HepG2 (cell line): Measurements from ENCODE around the gene TRERF1. TPM values are rescaled to one million over a fixed set of nuclear protein-coding genes. Genes with fewer than 3 reads are reported as not detected.

Experiments
- ATAC-seq: fragments of 200-7000 bp; cut with Tn5 transposase; 3 replicates; pipeline ENCODE4 v1.9.1; 2020; ENCODE audit warnings: mild to moderate bottlenecking, moderate library complexity
- BruUV-seq: library from RNA; stranded (reverse); fragments of 400-500 nt; replicated peaks from 2 replicates; lab custom pipeline; 2021; lab: Mats Ljungman, UMichigan
- CTCF ChIA-PET: fragments of 300-600 bp; formaldehyde crosslinking; extraction: SDS; loops from one replicate; lab custom pipeline; 2021; ENCODE audit warnings: low total read pairs, inconsistent platforms, low intra/inter-chr PET ratio; lab: Yijun Ruan, JAX
- POLR2A ChIA-PET: fragments of 350-600 bp; sonication (Branson Sonifier 250); formaldehyde crosslinking; loops from one replicate; lab custom pipeline; 2020; ENCODE audit warnings: antibody characterized with exemption, inconsistent platforms; lab: Yijun Ruan, JAX
- DNase-seq: peaks from one replicate; pipeline ENCODE4 v3.0.0-alpha.2; 2015; ENCODE audit warnings: low spot score
- FAIRE-seq: peaks from 3 replicates; lab custom pipeline; 2011; peaks lifted over from hg19 to GRCh38; lab: Jason Lieb, UNC
- H2AFZ ChIP-seq: one replicate; pipeline ENCODE4 v1.6.1; 2011; ENCODE audit warnings: low read length, inconsistent platforms
- H3K27ac ChIP-seq: fragments of 300-600 bp; 3 replicates; pipeline ENCODE4 v1.8.0; 2011; ENCODE audit warnings: mixed run types, mild to moderate bottlenecking, mixed read lengths, low read length, inconsistent platforms; ENCODE audit not compliant: insufficient read depth; ENCODE audit errors: extremely low read length
- H3K27me3 ChIP-seq, 2 experiments: fragments of 200-600 bp in 1 of 2; 2 replicates in 1 of 2; 3 replicates in 1 of 2; pipeline versions ENCODE4 v1.6.0 to v1.8.0; 2011; ENCODE audit warnings: low read length in 2 of 2, mild to moderate bottlenecking in 2 of 2, moderate library complexity in 2 of 2, inconsistent platforms in 1 of 2; ENCODE audit not compliant: insufficient read depth in 2 of 2, control insufficient read depth in 1 of 2
- H3K36me3 ChIP-seq, 2 experiments: fragments of 200-600 bp in 1 of 2; replicated peaks in 1 of 2; 2 replicates in 1 of 2; 3 replicates in 1 of 2; pipeline versions ENCODE4 v1.5.1 to v1.8.0; 2011; ENCODE audit warnings: low read length in 2 of 2, inconsistent platforms in 1 of 2; ENCODE audit not compliant: insufficient read depth in 2 of 2, control insufficient read depth in 1 of 2
- H3K4me1 ChIP-seq: 2 replicates; pipeline ENCODE4 v1.5.1; 2012; ENCODE audit warnings: low read length, inconsistent platforms; ENCODE audit not compliant: insufficient read depth
- H3K4me2 ChIP-seq: 2 replicates; pipeline ENCODE4 v1.6.0; 2011; ENCODE audit warnings: low read depth, low read length, inconsistent platforms
- H3K4me3 ChIP-seq, 3 experiments: fragments of 200-600 bp in 1 of 3; sonication (generic), shearing (Covaris generic) in 1 of 3; replicated peaks in 1 of 3; 2 replicates each; pipeline ENCODE4 v1.5.1; 2011 to 2016; ENCODE audit warnings: low read length in 3 of 3, inconsistent platforms in 2 of 3, low read depth in 2 of 3, mild to moderate bottlenecking in 2 of 3, control low read depth in 1 of 3, mixed read lengths in 1 of 3; ENCODE audit not compliant: insufficient read depth in 1 of 3
- H3K79me2 ChIP-seq: one replicate; pipeline ENCODE4 v1.6.1; 2011; ENCODE audit warnings: low read length, inconsistent platforms; ENCODE audit not compliant: insufficient read depth
- H3K9ac ChIP-seq: 2 replicates; pipeline ENCODE4 v1.6.0; 2011; ENCODE audit warnings: mild to moderate bottlenecking, low read depth, low read length, inconsistent platforms; ENCODE audit not compliant: insufficient read depth
- H3K9me3 ChIP-seq: 2 replicates; pipeline ENCODE4 v1.5.1; 2012; ENCODE audit warnings: mild to moderate bottlenecking, low read length
- H4K20me1 ChIP-seq: 2 replicates; pipeline ENCODE4 v1.6.0; 2011; ENCODE audit warnings: inconsistent platforms, mild to moderate bottlenecking, low read length, moderate library complexity; ENCODE audit not compliant: insufficient read depth
- CEBPB ChIP-seq: IDR thresholded peaks from 2 replicates; pipeline ENCODE4 v1.6.1; 2011; ENCODE audit warnings: low read depth, low read length, improper control_type of control experiment, borderline replicate concordance
- GATAD1 ChIP-seq: IDR thresholded peaks from 2 replicates; pipeline ENCODE4 v1.6.1; 2016; ENCODE audit warnings: missing genetic modification reagents, missing compliant biosample characterization
- HNRNPH1 ChIP-seq: fragments of 200-400 bp; formaldehyde crosslinking; optimal IDR thresholded peaks from 2 replicates; pipeline ENCODE3; 2017; ENCODE audit warnings: mild to moderate bottlenecking, low read depth, low read length
- MED1 ChIP-seq: sonication (generic); formaldehyde crosslinking; IDR thresholded peaks from 2 replicates; pipeline ENCODE4 v1.4.0; 2020; ENCODE audit warnings: missing genetic modification reagents
- MIXL1 ChIP-seq: IDR thresholded peaks from 2 replicates; pipeline ENCODE4 v1.6.1; 2016
- NBN ChIP-seq: fragments of 450-650 bp; conservative IDR thresholded peaks from 2 replicates; pipeline ENCODE4 v1.6.1; 2017
- ZBTB7A ChIP-seq: sonication (generic); formaldehyde crosslinking; IDR thresholded peaks from 2 replicates; pipeline ENCODE4 v1.8.0; 2022; ENCODE audit warnings: mild to moderate bottlenecking, missing genetic modification reagents
- ZFP62 ChIP-seq: sonication (generic); formaldehyde crosslinking; IDR thresholded peaks from 2 replicates; pipeline ENCODE4 v1.4.0; 2020; ENCODE audit warnings: missing genetic modification reagents
- ZNF12 ChIP-seq: sonication (generic); formaldehyde crosslinking; IDR thresholded peaks from 2 replicates; pipeline ENCODE4 v1.5.0; 2020; ENCODE audit warnings: missing genetic modification reagents
- ZNF460 ChIP-seq: sonication (generic); formaldehyde crosslinking; IDR thresholded peaks from 2 replicates; pipeline ENCODE4 v1.5.1; 2020; ENCODE audit warnings: missing genetic modification reagents, mild to moderate bottlenecking, borderline replicate concordance
- ZNF710 ChIP-seq: sonication (generic); formaldehyde crosslinking; IDR thresholded peaks from 2 replicates; pipeline ENCODE4 v1.5.0; 2020; ENCODE audit warnings: mild to moderate bottlenecking, missing genetic modification reagents, borderline replicate concordance
- ZNF713 ChIP-seq: sonication (generic); formaldehyde crosslinking; IDR thresholded peaks from 2 replicates; pipeline ENCODE4 v1.4.0; 2020; ENCODE audit warnings: mild to moderate bottlenecking, missing genetic modification reagents
- ZSCAN9 ChIP-seq: IDR thresholded peaks from 2 replicates; pipeline ENCODE4 v1.6.1; 2016; ENCODE audit warnings: borderline replicate concordance
- WGBS: methylation state at CpG from one replicate; pipeline ENCODE4 v1.1.6; 2017; ENCODE audit warnings: low lambda C conversion rate; 5-methylcytosine and 5-hydroxymethylcytosine counted together
- in situ Hi-C: cut with HindIII; loops from 2 replicates; pipeline ENCODE4 v1.10.0; 2017; ENCODE audit warnings: low pct_unique_long_range_greater_than_20kb; ENCODE audit not compliant: extremely low pct_ligation_motif_present
- intact Hi-C: fragments of 100-400 bp; cut with micrococcal nuclease; formaldehyde crosslinking; loops from one replicate; pipeline ENCODE4 v1.10.0; 2022; ENCODE audit not compliant: unreplicated experiment
- polyA plus RNA-seq, 8 experiments: library from polyadenylated mRNA; depleted of rRNA in 3 of 8; stranded (reverse) in 7 of 8; unstranded in 1 of 8; fragments of >200 nt; fragmentation: Illumina TruSeq in 4 of 8; extraction: Trizol in 4 of 8; gene quantifications; 2 replicates each; pipeline versions ENCODE4 v1.2.1 to v1.2.3, GENCODE V29; 2011 to 2016; ENCODE audit warnings: low read depth in 4 of 8, missing spikeins in 1 of 8, mixed read lengths in 1 of 8; ENCODE audit not compliant: insufficient read depth in 1 of 8
- total RNA-seq, 5 experiments: library from RNA; depleted of rRNA; stranded (reverse); fragments of >200 nt; fragmentation: Illumina TruSeq; extraction: Trizol; gene quantifications; 2 replicates each; pipeline ENCODE4 v1.2.3, GENCODE V29; 2016; ENCODE audit warnings: low read depth in 1 of 5

Gene TRERF1
- total and polyA plus RNA-seq, 2 of the 13 experiments (the other 11 are each of a cell fraction or from before 2014, with no cell fraction given): 0.02 TPM; not detected in 1

GRCh38 chr6:42354702-42355101 lies 97.0 kb downstream of the TRERF1 start:
- no peak for FAIRE-seq
- H3K4me3 ChIP-seq: no peak overlapping the region
- no peak overlapping the region for H2AFZ ChIP-seq
- POLR2A ChIA-PET: no interaction called here
- ATAC-seq: no peak
- no TSS peak for BruUV-seq
- no peaks in the 10 kb centered on the region for H3K36me3 ChIP-seq
- no peaks in the 10 kb centered on the region for H3K79me2 ChIP-seq
- H3K4me2 ChIP-seq: no peak overlapping the region
- no peak overlapping the region for H3K27ac ChIP-seq
- H3K27me3 ChIP-seq: peaks cover 0 to 19% of the 10 kb centered on the region in 2 experiments; a peak in 4 of 5 replicates
- H3K4me1 ChIP-seq: no peaks in the 10 kb centered on the region
- H3K9me3 ChIP-seq: no peaks in the 10 kb centered on the region
- in situ Hi-C loops: no loop called here
- no peak for DNase-seq
- TF ChIP-seq ZSCAN9 (CRISPR knock-in tag) (no peak), ZNF460 (no peak), ZFP62 (no peak)
- TF ChIP-seq, all 625 proteins: peak for 0
- CTCF ChIA-PET: no interaction called here
- H4K20me1 ChIP-seq: no peaks in the 10 kb centered on the region
- no peak overlapping the region for H3K9ac ChIP-seq
- intact Hi-C loops: no loop called here
- WGBS: 17% methylated on average over 1 of the region's 1 CpG

GRCh38 chr6:42352856-42353564 lies 98.7 kb downstream of the TRERF1 start:
- WGBS: 47% methylated on average over 12 of the region's 12 CpGs
- no peaks in the 10 kb centered on the region for H3K4me1 ChIP-seq
- BruUV-seq: no TSS peak
- CTCF ChIA-PET: no interaction called here
- in situ Hi-C loops: no loop called here
- peaks cover 0 to 17% of the 10 kb centered on the region in 2 experiments; a peak in 4 of 5 replicates for H3K27me3 ChIP-seq
- H3K79me2 ChIP-seq: no peaks in the 10 kb centered on the region
- no peak overlapping the region for H3K4me3 ChIP-seq
- no peaks in the 10 kb centered on the region for H3K9me3 ChIP-seq
- POLR2A ChIA-PET: no interaction called here
- TF ChIP-seq NBN: no peak
- no peak for TF ChIP-seq HNRNPH1
- no peak for TF ChIP-seq ZNF12
- TF ChIP-seq MIXL1 (CRISPR knock-in tag): no peak
- no peak for TF ChIP-seq ZNF710 (CRISPR knock-in tag)
- TF ChIP-seq ZBTB7A: no peak
- TF ChIP-seq MED1 (CRISPR knock-in tag): no peak
- no peak for TF ChIP-seq ZNF713 (CRISPR knock-in tag)
- TF ChIP-seq CEBPB: no peak
- no peak for TF ChIP-seq GATAD1 (CRISPR knock-in tag)
- no peak overlapping the region for H3K27ac ChIP-seq
- no peak overlapping the region for H3K4me2 ChIP-seq
- H4K20me1 ChIP-seq: no peaks in the 10 kb centered on the region
- no peak for ATAC-seq
- FAIRE-seq: no peak
- intact Hi-C loops: no loop called here
- no peak overlapping the region for H3K9ac ChIP-seq
- DNase-seq: no peak
- no peaks in the 10 kb centered on the region for H3K36me3 ChIP-seq
- no peak overlapping the region for H2AFZ ChIP-seq
